Measurements from ENCODE around the gene WNT3.
"Not testable (repeated sequence)": the region's sequence is repeated elsewhere in the genome, so short reads cannot be mapped to it uniquely, and the experiment has no call there.

The WNT3 gene

DNA sequence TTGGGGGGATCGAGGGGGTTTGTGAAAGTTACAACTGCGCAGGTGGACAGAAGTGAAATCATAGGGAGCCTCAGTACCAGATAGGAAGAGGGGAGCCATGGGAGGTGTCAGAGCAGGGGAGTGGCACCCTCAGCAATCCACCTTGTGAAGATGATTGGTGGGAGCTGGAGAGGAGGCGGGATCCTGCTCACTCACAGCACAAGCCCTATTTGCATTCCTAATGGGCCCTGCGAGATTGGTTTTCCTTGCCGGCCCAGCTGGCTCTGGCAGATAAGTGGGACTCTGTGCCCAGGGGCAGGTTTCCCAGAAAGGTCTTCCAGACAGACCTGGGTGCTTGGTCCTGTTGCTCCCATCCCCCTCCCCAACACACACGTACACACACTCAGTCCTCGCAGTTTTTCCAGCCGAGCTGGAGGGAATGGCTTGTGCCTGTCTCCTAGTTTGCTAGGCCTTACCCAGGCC lies 9.4 kb downstream of the WNT3 start:
- H3K9ac ChIP-seq (ENCODE audit: low read depth, low read length): no peak overlapping the region
- H3K27me3 ChIP-seq (ENCODE audit: control insufficient read depth, insufficient read depth, low read length): peaks cover 14% of the 10 kb centered on the region
- H3K4me1 ChIP-seq (ENCODE audit: control insufficient read depth, insufficient read depth, low read length): no peaks in the 10 kb centered on the region
- H3K9me3 ChIP-seq (ENCODE audit: control insufficient read depth, insufficient read depth, low read length): no peaks in the 10 kb centered on the region
- no peak overlapping the region for H3K4me3 ChIP-seq (ENCODE audit: low read depth, low read length)
- H3K36me3 ChIP-seq (ENCODE audit: control insufficient read depth, insufficient read depth, low read length): no peaks in the 10 kb centered on the region

- Histone ChIP-seq H3K4me1 (ENCODE audit: control insufficient read depth, insufficient read depth, low read length) (no peaks in the 10 kb centered on the region), H3K27me3 (ENCODE audit: control insufficient read depth, insufficient read depth, low read length) (no peaks in the 10 kb centered on the region), H3K9ac (ENCODE audit: low read depth, low read length) (no peak overlapping the region), H3K9me3 (ENCODE audit: control insufficient read depth, insufficient read depth, low read length) (no peaks in the 10 kb centered on the region), H3K4me3 (ENCODE audit: low read depth, low read length) (no peak overlapping the region), H3K36me3 (ENCODE audit: control insufficient read depth, insufficient read depth, low read length) (no peaks in the 10 kb centered on the region)
Observed at GRCh38 chr17:46805771-46806170, 12.7 kb downstream of the WNT3 start.

GRCh38 chr17:46803544-46803943 lies 14.9 kb downstream of the WNT3 start:
- Histone ChIP-seq H3K36me3 (ENCODE audit: control insufficient read depth, insufficient read depth, low read length) (no peaks in the 10 kb centered on the region), H3K4me1 (ENCODE audit: control insufficient read depth, insufficient read depth, low read length) (no peaks in the 10 kb centered on the region), H3K4me3 (ENCODE audit: low read depth, low read length) (no peak overlapping the region), H3K27me3 (ENCODE audit: control insufficient read depth, insufficient read depth, low read length) (no peaks in the 10 kb centered on the region), H3K9ac (ENCODE audit: low read depth, low read length) (no peak overlapping the region), H3K9me3 (ENCODE audit: control insufficient read depth, insufficient read depth, low read length) (no peaks in the 10 kb centered on the region)

- Histone ChIP-seq H3K4me1 (ENCODE audit: control insufficient read depth, insufficient read depth, low read length) (no peaks in the 10 kb centered on the region), H3K36me3 (ENCODE audit: control insufficient read depth, insufficient read depth, low read length) (no peaks in the 10 kb centered on the region), H3K4me3 (ENCODE audit: low read depth, low read length) (no peak overlapping the region), H3K9me3 (ENCODE audit: control insufficient read depth, insufficient read depth, low read length) (no peaks in the 10 kb centered on the region), H3K9ac (ENCODE audit: low read depth, low read length) (no peak overlapping the region), H3K27me3 (ENCODE audit: control insufficient read depth, insufficient read depth, low read length) (no peaks in the 10 kb centered on the region)
Observed at GRCh38 chr17:46802800-46803199, 15.7 kb downstream of the WNT3 start.

DNA sequence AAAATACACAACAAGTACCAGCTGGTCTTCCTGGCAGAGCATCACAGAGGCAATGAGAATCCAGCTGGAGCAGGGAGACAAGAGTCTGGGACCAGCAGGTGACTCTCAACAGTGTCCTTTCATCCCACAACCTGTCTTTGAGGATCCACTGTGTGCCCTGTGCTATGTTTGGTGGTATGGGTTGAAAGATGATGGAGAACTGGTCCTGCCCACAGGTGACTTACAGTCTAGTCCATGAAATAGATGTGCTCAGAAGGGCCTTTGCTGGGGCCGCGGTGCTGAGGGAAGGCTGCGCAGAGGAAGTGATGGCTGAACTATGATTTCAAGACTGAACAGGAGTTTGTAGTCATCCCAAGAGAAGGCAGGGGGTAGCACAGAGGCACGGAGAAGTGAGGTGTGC lies 17.9 kb downstream of the WNT3 start:
- Histone ChIP-seq H3K27me3 (ENCODE audit: control insufficient read depth, insufficient read depth, low read length) (peaks cover 6% of the 10 kb centered on the region), H3K9ac (ENCODE audit: low read depth, low read length) (no peak overlapping the region), H3K4me3 (ENCODE audit: low read depth, low read length) (no peak overlapping the region), H3K9me3 (ENCODE audit: control insufficient read depth, insufficient read depth, low read length) (no peaks in the 10 kb centered on the region), H3K4me1 (ENCODE audit: control insufficient read depth, insufficient read depth, low read length) (peaks cover 3% of the 10 kb centered on the region), H3K36me3 (ENCODE audit: control insufficient read depth, insufficient read depth, low read length) (no peaks in the 10 kb centered on the region)

- Histone ChIP-seq H3K4me3 (ENCODE audit: low read depth, low read length) (no peak overlapping the region), H3K9ac (ENCODE audit: low read depth, low read length) (no peak overlapping the region), H3K27me3 (ENCODE audit: control insufficient read depth, insufficient read depth, low read length) (peaks cover 26% of the 10 kb centered on the region), H3K36me3 (ENCODE audit: control insufficient read depth, insufficient read depth, low read length) (no peaks in the 10 kb centered on the region), H3K4me1 (ENCODE audit: control insufficient read depth, insufficient read depth, low read length) (peaks cover 3% of the 10 kb centered on the region), H3K9me3 (ENCODE audit: control insufficient read depth, insufficient read depth, low read length) (no peaks in the 10 kb centered on the region)
Observed at GRCh38 chr17:46796956-46797530, 21.4 kb downstream of the WNT3 start.

DNA sequence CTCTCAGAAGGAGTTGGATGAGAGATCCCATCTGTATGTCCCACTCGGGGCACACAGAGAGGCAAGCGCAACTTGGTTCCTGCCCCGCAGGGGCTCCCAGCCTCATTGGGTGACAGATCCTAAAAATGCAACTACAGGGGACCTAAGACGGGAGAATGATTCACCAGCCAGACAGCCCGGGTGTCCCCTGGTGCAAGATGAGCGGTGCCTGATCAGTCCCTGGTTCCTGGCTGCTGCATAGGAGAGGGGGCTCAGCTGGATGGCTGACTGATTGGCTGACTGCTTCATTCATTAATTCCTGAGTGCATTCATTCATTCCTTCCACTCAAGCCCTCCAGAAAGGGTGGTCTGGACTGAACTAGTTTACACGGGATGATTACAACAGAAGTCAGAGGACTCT lies 22.0 kb downstream of the WNT3 start:
- H3K4me1 ChIP-seq (ENCODE audit: control insufficient read depth, insufficient read depth, low read length): peaks cover 3% of the 10 kb centered on the region
- no peaks in the 10 kb centered on the region for H3K9me3 ChIP-seq (ENCODE audit: control insufficient read depth, insufficient read depth, low read length)
- H3K9ac ChIP-seq (ENCODE audit: low read depth, low read length): no peak overlapping the region
- no peak overlapping the region for H3K4me3 ChIP-seq (ENCODE audit: low read depth, low read length)
- H3K36me3 ChIP-seq (ENCODE audit: control insufficient read depth, insufficient read depth, low read length): no peaks in the 10 kb centered on the region
- H3K27me3 ChIP-seq (ENCODE audit: control insufficient read depth, insufficient read depth, low read length): peaks cover 31% of the 10 kb centered on the region

DNA sequence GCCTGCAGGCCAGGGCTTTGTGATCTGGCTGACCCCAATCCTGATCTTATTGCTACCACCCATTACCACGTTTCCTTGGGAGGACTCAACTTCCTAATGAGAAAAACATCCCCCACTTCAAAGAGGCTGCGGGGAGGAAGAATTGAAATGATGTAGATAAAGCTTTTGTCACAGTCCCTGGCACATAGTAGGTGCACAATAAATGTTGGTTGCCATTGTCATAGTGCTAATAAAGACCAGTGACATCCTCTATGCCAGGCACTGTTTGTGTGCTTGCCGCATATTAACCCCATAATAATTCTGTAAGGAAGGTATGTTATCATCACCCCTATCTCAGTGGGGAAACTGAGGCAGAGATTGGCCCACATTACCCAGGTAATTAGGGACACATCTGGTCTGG lies 22.4 kb downstream of the WNT3 start:
- Histone ChIP-seq H3K9ac (ENCODE audit: low read depth, low read length) (no peak overlapping the region), H3K9me3 (ENCODE audit: control insufficient read depth, insufficient read depth, low read length) (no peaks in the 10 kb centered on the region), H3K4me1 (ENCODE audit: control insufficient read depth, insufficient read depth, low read length) (peaks cover 3% of the 10 kb centered on the region), H3K36me3 (ENCODE audit: control insufficient read depth, insufficient read depth, low read length) (no peaks in the 10 kb centered on the region), H3K4me3 (ENCODE audit: low read depth, low read length) (no peak overlapping the region), H3K27me3 (ENCODE audit: control insufficient read depth, insufficient read depth, low read length) (peaks cover 36% of the 10 kb centered on the region)

- Histone ChIP-seq H3K4me3 (ENCODE audit: low read depth, low read length) (no peak overlapping the region), H3K9ac (ENCODE audit: low read depth, low read length) (no peak overlapping the region)
Observed at GRCh38 chr17:46795379-46795952, 23.0 kb downstream of the WNT3 start.

GRCh38 chr17:46794318-46794717 lies 24.2 kb downstream of the WNT3 start:
- no peak overlapping the region for H3K4me3 ChIP-seq (ENCODE audit: low read depth, low read length)
- no peak overlapping the region for H3K9ac ChIP-seq (ENCODE audit: low read depth, low read length)
- peaks cover 53% of the 10 kb centered on the region for H3K27me3 ChIP-seq (ENCODE audit: control insufficient read depth, insufficient read depth, low read length)
- peaks cover 3% of the 10 kb centered on the region for H3K4me1 ChIP-seq (ENCODE audit: control insufficient read depth, insufficient read depth, low read length)
- no peaks in the 10 kb centered on the region for H3K9me3 ChIP-seq (ENCODE audit: control insufficient read depth, insufficient read depth, low read length)
- no peaks in the 10 kb centered on the region for H3K36me3 ChIP-seq (ENCODE audit: control insufficient read depth, insufficient read depth, low read length)

More at GRCh38 chr17:46795379-46795952, 23.0 kb downstream of the WNT3 start:
- Histone ChIP-seq H3K36me3 (ENCODE audit: control insufficient read depth, insufficient read depth, low read length) (no peaks in the 10 kb centered on the region), H3K27me3 (ENCODE audit: control insufficient read depth, insufficient read depth, low read length) (peaks cover 42% of the 10 kb centered on the region), H3K4me1 (ENCODE audit: control insufficient read depth, insufficient read depth, low read length) (peaks cover 3% of the 10 kb centered on the region), H3K9me3 (ENCODE audit: control insufficient read depth, insufficient read depth, low read length) (no peaks in the 10 kb centered on the region)

DNA sequence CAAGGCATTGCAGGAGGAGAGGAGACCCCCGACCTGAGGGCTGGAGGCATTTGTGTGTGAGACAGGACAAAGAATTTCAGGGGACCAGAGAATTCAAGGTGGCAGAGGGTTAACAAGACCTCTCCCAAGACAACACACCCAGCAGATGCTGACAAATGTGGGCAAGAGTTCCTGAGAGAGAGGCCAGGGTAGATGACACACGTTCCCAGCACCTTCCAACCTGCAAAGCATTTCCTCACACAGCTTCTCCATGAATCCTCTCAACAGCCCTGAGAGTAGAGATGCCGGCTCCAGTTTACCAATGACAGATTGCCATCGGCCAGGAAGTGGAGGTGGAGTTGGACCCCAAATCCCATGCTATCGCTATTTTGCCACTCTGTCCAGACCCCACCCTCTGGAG lies 25.0 kb downstream of the WNT3 start:
- Histone ChIP-seq H3K36me3 (ENCODE audit: control insufficient read depth, insufficient read depth, low read length) (no peaks in the 10 kb centered on the region), H3K27me3 (ENCODE audit: control insufficient read depth, insufficient read depth, low read length) (peaks cover 61% of the 10 kb centered on the region), H3K9me3 (ENCODE audit: control insufficient read depth, insufficient read depth, low read length) (no peaks in the 10 kb centered on the region), H3K4me3 (ENCODE audit: low read depth, low read length) (no peak overlapping the region), H3K4me1 (ENCODE audit: control insufficient read depth, insufficient read depth, low read length) (peaks cover 3% of the 10 kb centered on the region), H3K9ac (ENCODE audit: low read depth, low read length) (no peak overlapping the region)

- H3K9me3 ChIP-seq (ENCODE audit: control insufficient read depth, insufficient read depth, low read length); H3K36me3 ChIP-seq (ENCODE audit: control insufficient read depth, insufficient read depth, low read length); H3K4me1 ChIP-seq (ENCODE audit: control insufficient read depth, insufficient read depth, low read length); H3K9ac ChIP-seq (ENCODE audit: low read depth, low read length); H3K4me3 ChIP-seq (ENCODE audit: low read depth, low read length): not testable (repeated sequence)
- H3K27me3 ChIP-seq (ENCODE audit: control insufficient read depth, insufficient read depth, low read length): peaks cover 66% of the 10 kb centered on the region
Observed at GRCh38 chr17:46793023-46793422, 25.5 kb downstream of the WNT3 start.

Data from iPS-15b (cell line).